Raji (cell line): ENCODE measurements around the gene LTO1.

Experiments used
- POLR2A ChIP-seq: IDR thresholded peaks from 2 replicates; pipeline ENCODE4 v1.6.1; 2011; ENCODE audit warnings: low read depth, low read length, control low read depth; ENCODE audit not compliant: insufficient read depth

LTO1 gene

GRCh38 chr11:69640995-69641581, 34.1 kb downstream of the LTO1 start, which contains the start of gene CCND1:
TSS of gene CCND1 (plus strand) at chr11:69641156. CDS start at chr11:69641314, 158 bp downstream.
- no peak for TF ChIP-seq POLR2A

- TF ChIP-seq POLR2A: no peak
Measured at GRCh38 chr11:69640260-69640994, 34.7 kb downstream of the LTO1 start.

- no peak for TF ChIP-seq POLR2A
Measured at GRCh38 chr11:69639831-69640230, 35.3 kb downstream of the LTO1 start.

- no peak for TF ChIP-seq POLR2A
Measured at GRCh38 chr11:69638941-69639681, 36.0 kb downstream of the LTO1 start.

GRCh38 chr11:69637941-69638871, 36.9 kb downstream of the LTO1 start:
- no peak for TF ChIP-seq POLR2A

GRCh38 chr11:69637198-69637940, 37.8 kb downstream of the LTO1 start:
- no peak for TF ChIP-seq POLR2A

GRCh38 chr11:69636512-69637197, 38.5 kb downstream of the LTO1 start:
- TF ChIP-seq POLR2A: no peak

GRCh38 chr11:69635804-69636511, 39.2 kb downstream of the LTO1 start:
- TF ChIP-seq POLR2A: no peak

- TF ChIP-seq POLR2A: no peak
Measured at GRCh38 chr11:69635195-69635594, 40.0 kb downstream of the LTO1 start.

GRCh38 chr11:69634590-69634989, 40.6 kb downstream of the LTO1 start:
- no peak for TF ChIP-seq POLR2A

GRCh38 chr11:69634069-69634468, 41.1 kb downstream of the LTO1 start:
- no peak for TF ChIP-seq POLR2A

GRCh38 chr11:69632900-69633299, 42.3 kb downstream of the LTO1 start:
- TF ChIP-seq POLR2A: no peak

GRCh38 chr11:69630424-69630823, 44.7 kb downstream of the LTO1 start:
- TF ChIP-seq POLR2A: no peak
